Head of caudate nucleus (tissue), 42 donors: ENCODE measurements around the gene WNT7A.

Experiments used
- DNase-seq, 42 donors: peaks; one replicate each; pipeline versions ENCODE4 v3.0.0 to v3.0.0-alpha.2; 2020 to 2021; ENCODE audit warnings: mixed read lengths in 7 of 42
- intact Hi-C: fragments of 100-400 bp; cut with DNase I; formaldehyde crosslinking; loops from one replicate; pipeline ENCODE4 v1.15.0; 2022

Gene WNT7A

DNA sequence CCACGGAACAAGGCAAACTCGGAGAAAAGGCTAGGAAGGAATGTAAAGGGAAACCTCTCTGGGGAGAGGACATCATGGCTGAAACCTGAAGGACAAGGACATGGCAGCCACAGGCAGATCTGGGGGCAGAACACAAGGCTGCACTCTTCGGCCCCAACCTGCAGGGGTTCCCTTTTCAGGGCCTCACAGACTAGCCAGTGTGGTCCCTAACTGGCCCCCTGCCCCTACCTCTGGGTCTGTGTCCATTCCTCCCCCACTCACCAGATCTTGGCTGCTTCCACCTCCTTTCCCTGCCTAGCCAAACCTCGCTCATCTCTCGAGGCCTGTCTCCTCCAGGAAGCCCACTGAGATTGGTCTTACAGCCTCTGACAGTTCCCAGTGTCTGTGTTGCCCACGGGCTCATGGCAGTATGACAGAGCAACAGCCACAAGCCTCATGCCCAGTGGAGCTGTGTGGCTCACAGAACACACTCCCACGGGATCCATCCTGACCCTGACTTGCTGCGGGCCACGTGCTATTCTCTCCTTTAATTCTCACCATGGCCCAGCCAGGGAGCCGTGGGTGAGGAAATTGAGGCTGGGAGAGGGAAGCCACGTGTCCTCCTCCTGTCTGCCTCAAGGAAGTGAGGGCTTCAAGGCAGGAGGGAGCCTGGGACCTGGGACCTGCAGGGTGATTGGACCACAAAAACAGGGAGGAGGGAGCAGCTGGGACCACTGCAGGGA is 26.5 kb downstream of the WNT7A start:
- intact Hi-C loops = no loop called here
- DNase-seq = no peak

DNA sequence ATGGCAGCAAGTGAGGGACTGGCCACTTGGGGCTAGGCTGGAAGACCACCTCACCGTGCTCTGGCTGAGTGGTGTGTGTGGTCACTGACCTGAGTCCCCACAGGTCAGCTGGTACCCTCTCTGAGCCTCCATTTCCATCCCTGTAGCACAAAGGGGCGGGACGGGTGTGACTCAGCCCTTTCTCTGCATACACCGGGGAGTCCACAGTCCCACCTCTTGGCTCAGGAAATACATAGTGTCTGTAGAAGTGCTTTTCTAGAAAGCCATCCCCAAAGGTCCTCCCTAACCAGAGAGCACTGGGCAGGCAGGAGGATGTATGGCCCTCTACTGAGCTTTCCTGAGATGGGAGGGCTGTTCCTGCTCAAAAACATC is 27.2 kb downstream of the WNT7A start:
- intact Hi-C loops = no loop called here
- no peak for DNase-seq

DNA sequence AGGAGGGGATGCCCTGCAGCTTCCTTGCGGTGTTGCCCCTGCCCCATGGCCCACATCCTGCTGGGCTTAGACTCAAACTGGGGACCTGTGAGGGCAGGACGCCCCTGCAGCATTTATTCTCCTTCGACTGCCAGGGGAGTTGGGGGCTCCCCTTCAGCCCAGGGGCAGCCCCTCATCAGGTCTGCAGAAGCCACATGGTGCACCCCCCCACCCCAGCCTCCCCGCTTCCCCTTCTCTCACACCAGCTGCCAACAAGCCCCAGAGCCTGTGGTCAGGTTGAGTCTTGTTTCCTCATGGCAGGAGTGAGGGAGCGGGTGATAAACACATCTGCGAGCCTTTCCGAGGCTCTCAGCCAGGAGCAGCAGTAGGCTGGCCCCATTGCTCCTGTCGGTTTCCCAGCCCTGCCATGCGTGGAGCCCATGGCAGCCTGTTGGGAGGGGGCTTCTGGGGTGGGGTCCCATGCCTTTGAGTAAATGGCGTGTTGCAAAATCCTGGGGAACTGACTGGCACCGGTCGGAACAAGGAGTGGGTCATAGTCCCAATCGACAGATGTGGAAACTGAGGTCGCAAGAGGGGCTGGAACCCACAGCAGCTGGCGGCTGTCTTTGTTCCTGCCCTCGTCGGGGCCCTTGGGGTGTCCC is 27.8 kb downstream of the WNT7A start:
- intact Hi-C loops = no loop called here
- DNase-seq = no peak

DNA sequence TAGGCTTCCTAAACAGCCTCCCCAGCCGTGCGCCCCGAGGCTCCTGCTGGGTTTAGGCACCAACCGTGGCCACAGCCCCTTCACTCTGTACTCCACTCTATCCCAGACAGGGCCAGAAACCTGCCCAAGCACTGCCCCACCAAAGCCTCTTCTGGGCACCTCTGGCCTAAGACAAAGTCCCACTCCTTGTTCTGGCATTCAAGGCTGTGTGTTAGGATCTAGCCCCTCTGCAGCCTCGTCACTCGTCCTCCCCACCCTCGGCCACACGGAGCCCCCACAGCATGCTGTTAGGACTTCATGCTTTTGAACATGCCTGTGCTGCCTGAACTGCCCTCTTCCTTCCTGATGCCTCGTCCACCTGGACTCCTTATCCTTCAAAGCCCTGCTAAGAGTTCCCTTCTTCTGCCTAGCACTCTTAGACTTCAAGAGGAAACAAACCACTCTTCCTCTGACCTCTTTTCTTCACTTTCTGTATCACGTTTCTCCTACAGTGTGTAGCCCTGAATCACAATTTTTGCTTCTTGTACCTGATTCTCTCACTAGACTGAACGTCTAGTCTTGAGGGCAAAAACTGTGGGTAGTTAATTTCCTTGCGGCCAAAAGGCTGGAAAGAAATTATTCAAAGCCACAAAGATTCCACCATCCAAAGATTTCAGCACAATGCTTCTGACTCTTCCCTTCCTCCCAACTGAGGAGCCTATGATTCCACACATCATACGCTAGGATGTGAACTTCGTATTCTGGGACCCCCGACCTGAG is 28.6 kb downstream of the WNT7A start:
- intact Hi-C loops = no loop called here
- no peak for DNase-seq

DNA sequence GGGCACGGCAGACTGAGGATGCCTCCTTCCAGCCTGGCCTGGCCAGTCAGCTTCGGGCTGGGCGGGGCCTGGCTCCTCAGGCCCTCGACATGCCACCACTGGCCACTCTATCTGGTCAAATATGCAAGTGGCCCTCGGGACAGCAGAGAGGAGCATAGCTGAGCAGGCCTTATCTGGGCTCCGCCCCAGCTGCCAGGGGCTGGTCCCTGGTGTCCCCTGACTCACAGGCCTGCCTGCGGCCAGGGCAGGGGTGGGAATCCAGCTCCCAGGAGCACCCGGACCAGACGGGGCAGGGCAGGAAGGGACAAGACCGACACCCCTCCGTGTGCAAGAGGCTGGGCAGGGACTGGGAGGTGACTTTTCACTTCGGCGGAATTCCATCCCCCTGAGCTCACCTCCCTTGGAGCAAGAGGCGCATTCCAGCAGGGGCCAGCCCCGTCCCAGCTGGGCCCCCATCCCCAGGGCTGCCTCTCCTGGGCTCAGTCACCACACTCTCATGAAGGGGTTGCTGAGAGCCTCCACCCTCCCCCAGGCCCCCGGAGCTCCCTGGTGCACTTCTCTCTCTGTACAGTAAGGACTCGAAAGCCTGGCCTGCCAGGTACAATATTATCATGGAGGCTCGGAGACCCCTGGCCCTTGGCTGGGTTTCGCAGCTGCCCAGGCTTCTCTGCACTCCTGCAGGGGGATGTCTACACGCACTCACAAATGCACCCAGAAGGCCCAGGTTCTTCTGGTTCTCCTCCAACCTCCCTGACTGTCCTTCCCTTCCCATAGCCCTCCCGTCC is 29.5 kb downstream of the WNT7A start:
- intact Hi-C loops = no loop called here
- no peak for DNase-seq

DNA sequence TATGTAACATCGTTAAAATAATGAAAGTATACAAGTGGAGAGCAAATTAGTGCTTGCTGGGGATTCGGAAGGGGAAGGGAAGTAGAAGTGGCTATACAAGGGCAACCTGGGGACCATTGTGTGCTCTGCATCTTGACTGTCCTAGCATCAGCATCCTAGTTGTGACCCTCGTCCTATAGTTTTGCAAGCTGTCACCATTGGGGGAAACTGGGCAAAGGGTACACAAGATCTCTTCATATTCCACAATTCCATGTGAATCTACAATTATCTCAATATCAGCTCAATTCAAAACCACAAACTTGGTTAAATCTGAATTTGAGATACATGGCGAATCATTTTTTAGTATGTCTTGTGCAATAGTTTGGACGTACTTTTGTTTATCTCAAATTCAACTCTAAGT is 30.9 kb downstream of the WNT7A start:
- intact Hi-C loops = no loop called here
- no peak for DNase-seq

DNA sequence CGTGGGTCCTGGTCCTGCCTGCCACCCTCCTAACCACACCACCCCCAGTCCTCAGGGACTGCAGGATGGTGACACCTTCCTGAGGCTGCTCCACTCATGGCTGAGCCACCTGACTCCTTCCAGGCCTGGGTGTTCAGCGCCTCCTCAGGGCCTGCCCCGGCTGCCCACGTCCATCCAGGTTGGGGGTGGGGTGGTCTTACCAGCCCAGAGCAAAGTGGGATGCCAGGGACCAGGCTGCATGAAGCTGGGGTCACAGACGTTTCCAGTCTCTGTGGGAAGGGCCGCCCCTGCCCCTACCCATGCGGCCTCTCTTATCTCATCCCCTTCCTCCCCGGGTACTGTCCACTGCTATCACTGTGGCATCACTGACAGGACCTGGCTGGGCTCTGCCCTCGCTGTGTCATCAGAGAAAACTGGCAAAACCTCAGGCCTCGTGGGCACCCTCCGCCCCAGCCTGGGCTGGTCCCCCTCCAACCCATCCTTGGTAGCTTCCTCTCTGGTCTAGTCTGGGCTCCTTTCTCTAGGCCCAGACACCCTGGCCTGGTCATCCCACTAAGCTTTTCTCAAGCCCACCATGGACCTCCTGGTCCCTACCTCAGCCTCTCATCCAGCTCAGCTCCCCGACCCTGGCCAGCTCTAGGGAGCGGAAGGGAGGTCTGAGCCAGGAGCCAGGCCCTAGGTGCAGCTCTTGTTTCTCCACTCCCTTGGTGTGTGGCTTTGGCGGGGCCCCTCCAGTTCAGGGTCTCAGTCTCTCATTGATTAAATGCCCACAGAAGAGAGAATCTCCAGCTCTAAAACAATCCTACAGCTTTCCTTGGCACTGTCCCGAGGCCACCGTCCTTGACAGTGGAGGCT is 32.9 kb downstream of the WNT7A start:
- intact Hi-C loops = no loop called here
- DNase-seq = no peak

DNA sequence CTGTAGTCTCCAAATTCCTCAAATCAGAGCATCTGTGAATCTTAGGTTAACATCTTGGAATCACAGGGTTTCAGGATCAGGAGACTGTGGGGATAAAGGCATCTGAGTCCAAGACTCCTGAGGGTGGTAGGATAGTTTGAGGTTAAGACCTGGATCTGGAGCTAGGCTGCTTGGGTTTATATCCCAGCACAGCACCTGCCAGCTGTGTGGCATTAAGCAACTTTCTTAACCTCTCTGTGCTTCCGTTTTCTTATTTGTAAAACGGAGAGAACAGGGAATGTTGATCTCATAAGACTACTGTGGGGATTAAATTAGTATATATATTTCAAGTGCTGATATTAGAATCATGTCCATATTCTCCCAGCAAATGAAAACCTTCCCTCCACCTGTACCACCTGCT is 33.6 kb downstream of the WNT7A start:
- intact Hi-C loops = no loop called here
- no peak for DNase-seq

DNA sequence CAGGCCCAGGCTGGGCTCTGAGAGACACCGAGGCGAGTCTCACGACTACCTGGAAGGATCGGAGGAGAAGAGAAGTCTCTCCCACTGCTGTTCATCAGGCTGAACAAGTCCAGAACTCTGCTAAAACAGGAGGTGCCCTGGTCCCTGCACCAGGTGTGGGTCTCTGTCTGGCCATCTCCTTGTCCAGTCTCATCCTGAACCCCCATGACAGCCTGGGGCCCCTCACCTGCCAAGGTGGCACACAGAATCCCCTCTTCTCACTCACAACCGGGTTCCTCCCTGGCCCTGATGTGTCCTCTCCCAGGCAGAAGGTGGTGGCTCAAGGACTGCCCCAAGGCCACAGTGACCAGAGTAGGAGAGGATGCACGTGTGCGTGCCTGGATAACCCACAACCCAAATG is 34.1 kb downstream of the WNT7A start:
- intact Hi-C loops = no loop called here

DNA sequence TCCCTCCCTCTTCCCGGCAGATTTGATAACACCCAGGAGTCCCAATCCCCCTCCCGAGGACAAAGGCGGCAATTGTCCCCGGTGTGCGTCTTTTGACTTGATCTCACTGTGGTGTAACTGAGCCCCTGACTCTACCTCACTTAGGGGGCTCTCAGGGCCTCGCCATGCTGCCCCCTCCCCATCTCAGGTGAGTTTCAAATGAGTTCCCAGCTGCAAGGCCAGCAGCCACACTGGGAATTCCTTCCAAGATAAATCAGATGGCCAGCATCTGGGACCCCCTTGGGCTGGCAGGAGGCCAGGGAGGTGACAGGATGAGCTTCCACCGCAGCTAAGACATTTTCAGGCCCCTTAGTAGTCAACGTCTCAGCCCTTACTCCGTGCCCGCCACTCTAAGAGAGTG is 35.0 kb downstream of the WNT7A start:
- no peak for DNase-seq
- intact Hi-C loops = no loop called here

More for the DNA sequence above, 34.1 kb downstream of the WNT7A start:
- DNase-seq = no peak

DNA sequence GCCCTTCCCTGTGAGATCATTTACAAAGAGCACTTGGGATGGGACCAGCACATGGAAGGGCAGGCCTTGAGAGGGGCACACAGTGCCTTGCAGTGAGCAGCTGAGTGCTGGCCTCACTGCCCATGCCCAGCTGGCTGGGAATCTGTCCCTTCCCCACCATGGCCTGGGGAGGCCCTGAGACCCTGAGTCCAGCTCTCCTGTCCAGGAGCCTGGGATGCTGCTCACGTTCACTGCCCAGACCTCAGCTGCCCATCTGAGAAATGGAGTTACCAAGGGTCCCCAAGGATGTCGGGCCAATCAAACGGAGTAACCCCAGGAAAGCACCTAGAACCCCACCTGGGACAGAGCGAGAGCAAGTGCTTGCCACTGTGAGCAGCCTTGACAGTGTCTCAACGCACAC is 35.6 kb downstream of the WNT7A start:
- DNase-seq = no peak
- intact Hi-C loops = no loop called here

DNA sequence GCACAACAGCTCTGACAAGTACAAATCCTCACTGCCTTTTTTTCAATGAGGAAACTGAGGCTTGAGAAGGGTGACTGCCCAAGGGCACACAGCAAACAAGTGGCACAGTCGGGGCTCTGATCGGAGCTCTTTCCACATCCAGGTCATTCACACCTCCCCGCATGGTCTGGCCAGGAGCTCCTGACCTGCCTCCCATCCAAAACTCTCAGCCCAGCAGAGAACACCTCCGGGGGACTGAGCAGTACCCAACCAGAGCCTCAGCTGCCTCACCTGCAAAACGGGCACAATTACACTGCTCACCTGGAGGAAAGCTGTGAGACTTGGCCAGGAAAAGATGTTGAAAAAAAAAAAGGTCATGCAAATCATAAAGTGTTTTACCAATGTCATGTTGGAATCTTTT is 36.5 kb downstream of the WNT7A start:
- no peak for DNase-seq
- intact Hi-C loops = no loop called here

DNA sequence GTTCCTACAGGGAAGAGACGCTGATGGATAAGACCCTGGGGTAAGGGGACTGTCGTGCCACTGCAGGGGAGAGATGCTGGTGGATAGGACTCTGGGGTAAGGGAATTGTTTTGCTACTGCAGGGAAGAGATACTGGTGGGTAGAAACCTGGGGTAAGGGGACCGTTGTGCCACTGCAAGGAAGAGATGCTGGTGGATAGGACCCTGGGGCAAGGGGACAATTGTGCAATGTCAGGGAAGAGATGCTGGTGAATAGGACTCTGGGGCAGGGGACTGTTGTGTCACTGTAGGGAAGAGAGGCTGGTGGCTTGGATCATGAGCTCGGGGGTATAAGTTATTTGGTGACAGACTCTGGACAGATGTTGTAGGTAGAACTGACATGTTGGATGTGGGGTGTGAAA is 37.6 kb downstream of the WNT7A start:
- intact Hi-C loops = no loop called here
- no peak for DNase-seq

DNA sequence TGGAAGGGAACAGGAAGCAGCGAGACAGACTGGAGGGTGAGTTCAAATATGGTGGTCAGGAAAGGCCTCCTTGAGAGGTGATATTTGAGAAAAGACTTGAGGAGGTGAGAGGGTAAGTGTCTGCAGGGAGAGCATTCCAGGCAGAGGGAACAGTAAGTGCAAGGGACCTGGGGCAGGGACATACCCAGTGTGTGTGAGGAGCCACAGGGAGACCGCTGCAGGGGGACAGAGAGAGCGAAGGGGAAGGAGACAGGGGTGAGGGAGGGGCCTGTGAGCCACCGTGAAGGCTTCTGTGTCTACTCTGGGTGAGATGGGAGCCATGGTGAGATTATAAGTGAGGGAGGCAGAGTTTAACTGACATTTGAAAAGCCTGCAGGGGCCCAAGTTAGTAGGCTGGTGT is 38.0 kb downstream of the WNT7A start:
- DNase-seq = no peak
- intact Hi-C loops = no loop called here

DNA sequence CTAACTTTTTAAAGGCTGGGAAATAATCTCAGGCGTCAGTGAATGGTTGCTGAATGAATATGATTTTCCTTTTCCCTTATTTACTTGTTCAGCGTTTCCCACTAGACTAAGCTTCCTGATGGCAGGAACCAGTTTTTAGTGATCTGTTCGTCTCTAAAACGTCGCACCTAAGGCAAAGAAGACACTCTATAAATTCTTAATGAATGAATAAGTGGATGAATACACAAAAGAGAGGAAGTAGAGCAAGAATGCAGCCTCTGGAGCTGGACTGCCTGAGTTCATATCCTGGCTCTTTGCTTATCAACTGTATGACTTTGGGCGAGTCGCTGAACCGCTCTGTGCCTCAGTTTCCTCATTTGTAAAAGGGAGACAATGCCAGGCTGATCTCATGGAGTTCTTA is 38.7 kb downstream of the WNT7A start:
- no peak for DNase-seq
- intact Hi-C loops = no loop called here

DNA sequence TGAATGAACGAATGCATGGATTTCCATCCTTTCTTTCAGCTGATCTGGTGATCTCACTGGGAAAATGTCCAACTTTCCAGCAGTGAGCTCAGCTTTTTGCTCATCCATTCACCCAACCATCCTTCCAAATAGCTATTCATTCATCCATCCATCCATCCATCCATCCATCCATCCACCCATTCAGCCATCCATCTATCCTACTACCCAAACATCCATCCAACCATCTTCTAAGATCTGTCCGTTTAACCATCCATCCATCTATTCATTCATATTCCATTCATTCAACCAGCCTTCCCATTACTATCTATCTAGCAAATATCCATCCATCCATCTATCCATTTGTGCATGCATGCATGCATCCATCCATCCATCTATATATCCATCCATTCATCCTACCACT is 39.4 kb downstream of the WNT7A start:
- intact Hi-C loops = no loop called here
- DNase-seq = no peak

DNA sequence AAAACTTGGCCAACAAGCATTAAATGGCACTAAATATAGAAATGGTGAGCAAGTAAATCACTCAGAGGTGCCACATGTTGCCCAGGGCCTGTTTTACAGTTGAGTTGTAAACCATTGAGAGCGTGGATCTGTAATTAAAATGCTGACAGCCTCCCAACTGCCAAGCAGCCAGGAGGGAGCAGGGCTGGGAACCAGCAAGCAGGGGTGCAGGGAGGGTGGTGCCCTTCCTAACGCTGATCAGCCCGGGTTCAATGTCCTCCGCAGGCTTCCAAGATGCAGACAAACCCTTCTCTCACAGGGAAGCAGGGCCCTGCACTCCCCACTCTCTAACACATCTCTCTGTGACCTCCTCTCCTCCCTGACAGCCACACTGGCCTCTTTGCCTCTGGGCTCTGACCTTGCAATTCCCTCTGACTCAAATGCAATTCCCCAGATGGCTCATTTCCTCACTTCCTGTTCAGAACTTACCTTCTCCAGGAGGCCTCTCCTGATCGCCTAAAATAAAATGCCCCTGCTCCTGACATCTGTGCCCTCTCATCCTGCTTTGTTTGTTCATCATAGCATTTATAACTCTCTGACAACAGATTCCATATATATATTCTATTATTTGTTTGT is 40.0 kb downstream of the WNT7A start:
- DNase-seq = peak in 4 of 42 donors; percentile 14 to 26 (median 20)
- intact Hi-C loops = no loop called here

DNA sequence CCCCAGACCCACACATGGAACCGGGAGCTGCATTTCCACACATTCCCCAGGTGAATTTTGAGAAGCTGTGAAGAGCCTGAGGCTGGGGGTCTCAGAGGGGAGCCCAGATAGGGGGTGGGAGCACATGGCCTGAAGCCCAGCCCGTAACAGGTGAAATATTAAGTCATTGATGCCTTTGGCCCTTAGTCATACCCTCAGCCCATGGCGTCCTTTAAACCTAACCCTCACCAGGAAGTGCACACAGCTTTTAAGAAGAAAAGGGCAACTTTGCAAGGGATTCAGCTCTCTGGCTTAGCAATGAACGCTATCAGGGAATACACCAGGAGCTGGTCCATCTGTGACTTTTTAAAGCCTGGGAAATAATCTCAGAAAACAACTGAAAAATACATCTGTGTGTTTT is 40.6 kb downstream of the WNT7A start:
- intact Hi-C loops = no loop called here
- no peak for DNase-seq

DNA sequence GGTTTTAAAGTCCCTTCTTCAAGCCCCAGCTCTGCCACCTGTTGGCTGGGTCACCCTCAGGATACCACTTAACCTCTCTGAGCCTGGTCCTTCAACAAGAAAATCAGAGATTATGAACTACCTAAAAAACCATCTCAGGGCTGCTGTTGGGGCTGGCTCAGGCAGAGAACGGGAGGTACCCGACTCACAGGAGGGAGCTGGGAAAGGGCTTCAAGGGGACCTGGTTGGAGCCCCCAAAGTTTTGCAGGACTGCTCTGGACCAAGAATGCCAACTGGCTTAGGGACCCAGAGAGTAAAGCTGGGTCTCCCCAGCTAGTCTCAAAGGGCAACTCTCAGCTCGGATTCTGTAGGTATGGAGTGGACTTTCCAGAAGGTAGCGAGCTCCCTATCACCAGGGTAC is 41.5 kb downstream of the WNT7A start:
- DNase-seq = no peak
- intact Hi-C loops = no loop called here
